ENCODE measurements around the gene SMAD3.
A peak's percentile ranks its signal among the peaks of the same experiment; 100 is the strongest.
"Not testable (repeated sequence)": the region's sequence is repeated elsewhere in the genome, so short reads cannot be mapped to it uniquely, and the experiment has no call there.

Gene SMAD3

DNA sequence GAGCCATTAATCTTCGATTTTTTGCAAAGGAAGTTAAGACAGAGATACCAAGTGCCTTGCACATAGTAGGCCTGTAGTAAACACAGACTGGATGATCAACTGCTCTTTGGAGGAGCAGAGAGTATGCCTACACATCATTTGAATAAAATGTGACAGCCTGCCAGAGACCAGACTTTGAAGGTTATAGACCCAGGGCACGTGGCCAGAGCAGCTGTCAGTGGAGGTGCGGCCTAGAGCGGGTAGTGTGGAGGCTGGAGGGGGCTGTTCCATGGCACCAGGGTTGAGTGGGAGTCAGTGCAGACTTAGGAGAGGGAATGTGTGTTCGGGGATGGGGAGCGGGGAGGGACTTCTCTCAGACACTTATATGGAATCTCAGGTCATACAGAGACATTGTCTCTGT is 80.8 kb downstream of the SMAD3 start:
- peak; percentile 84 for DNase-seq

DNA sequence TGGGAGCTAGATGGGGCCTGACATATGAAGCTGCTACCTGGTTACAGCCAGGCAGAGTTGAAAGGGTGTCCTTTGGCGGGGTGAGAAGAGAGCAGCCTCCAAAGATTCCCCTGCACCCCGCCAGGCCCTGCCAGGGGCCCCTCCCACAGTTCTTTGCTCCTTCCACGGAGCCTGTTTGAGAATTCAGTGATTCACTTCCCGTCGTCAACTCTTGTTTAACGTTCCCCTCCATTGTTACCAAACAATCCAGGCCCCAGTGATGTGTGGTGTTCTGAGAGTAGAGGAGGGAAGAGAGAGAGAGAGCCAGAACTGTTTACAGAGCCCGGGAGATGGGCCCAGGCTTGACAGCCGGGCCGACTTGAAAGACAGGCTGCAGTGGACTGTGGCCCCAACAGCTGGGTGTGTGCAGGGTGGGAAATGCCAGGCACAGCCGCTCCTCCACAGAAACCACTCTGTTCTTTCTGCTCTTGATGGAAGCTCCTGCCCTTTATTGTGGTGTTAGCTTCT is 81.5 kb downstream of the SMAD3 start:
- peak; percentile 43 for DNase-seq

DNA sequence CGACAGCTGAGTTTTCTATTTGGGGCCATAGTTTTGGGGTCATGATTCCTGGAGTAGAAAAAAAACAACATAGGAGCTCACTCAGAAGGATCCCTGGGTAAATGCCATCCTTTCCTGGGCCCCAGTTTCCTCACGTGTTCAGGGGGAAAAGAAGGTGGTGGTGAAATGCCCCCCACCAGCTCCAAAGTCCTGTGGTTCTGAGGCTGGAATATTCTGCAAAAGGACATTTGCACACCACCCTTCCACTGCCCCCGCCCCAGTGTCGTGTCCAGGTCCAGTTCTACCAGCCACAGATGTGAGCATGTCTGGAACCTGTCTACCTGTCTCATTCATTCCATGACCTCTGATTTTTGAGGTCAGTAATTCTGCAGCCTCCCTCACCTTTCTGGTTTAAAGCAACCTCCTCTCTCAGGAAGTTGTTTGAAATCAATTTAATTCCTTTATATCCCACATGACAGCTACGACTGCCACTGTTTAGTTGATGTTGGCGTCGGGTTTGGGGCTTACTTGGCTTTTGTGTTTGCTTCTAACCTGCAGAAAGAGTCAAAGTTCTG is 82.1 kb downstream of the SMAD3 start:
- no peak for DNase-seq

DNA sequence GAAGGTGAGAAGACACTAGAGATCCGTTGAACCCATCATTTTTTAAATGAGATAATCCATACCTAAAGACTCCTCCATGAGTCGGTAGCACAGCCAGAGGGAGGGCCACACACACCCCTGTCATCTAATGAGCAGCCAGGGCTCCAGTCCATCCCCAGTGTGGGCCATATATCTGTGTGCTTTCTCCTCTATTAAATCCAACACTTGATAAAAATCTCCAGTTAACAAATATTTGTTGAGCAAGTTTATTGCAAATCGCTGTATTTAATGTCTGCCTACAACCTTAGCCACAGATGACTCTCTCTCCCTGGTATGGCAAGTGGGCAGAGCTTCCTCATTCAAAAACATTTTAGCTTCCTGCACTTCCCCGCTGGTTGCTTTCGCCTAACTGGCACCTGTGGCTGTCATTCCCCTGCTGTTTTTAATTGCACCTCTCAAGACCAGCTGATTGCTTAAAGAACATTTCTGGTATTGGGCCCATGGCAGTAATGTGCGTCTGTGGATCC is 82.8 kb downstream of the SMAD3 start:
- peak; percentile 51 for DNase-seq

DNA sequence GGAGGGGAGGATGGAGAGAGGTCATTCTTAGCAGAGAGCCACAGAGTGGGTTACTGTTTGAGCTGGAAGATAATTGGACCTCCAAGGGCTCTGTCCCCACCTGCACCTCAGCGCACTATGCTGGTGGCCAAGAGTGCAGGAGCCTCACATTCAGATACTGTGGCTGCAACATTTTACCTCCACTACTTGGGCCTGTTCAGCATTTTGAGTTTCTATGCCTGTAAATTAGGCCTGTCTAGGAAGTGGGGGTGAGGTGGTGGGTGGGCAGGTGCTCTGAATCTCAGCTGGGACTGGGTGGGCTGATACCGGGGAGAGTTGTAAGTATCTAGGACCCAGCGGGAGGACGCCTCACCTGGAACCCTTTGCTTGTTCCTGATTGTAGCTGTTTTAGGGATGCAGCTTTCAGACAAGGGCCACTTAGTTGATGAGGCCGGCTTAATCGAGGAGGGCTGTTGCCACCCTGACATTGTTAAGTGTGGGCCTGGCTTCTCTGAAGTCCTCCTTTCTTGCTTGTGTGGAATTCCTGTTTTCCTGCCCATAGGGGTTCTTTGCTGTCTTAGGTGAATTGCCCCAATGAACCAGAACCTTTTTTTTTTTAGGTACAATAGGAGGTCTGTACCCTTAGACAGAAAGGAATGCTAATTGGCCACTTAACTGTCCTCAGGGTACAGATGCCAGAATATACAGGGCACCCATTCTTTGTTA is 83.8 kb downstream of the SMAD3 start:
- no peak for DNase-seq

DNA sequence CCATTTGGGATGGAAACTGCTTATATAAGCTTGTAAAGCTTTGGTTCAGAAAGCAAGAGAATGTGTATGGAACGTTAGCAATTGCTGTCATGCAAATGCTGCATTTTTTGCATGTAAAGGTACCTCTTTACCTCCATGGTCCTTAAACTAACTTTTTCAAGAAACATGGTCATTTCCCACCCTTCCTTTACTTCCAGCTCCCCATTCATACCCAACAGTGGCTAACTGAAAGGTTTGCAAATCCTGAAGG is 84.3 kb downstream of the SMAD3 start:
- DNase-seq = no peak

DNA sequence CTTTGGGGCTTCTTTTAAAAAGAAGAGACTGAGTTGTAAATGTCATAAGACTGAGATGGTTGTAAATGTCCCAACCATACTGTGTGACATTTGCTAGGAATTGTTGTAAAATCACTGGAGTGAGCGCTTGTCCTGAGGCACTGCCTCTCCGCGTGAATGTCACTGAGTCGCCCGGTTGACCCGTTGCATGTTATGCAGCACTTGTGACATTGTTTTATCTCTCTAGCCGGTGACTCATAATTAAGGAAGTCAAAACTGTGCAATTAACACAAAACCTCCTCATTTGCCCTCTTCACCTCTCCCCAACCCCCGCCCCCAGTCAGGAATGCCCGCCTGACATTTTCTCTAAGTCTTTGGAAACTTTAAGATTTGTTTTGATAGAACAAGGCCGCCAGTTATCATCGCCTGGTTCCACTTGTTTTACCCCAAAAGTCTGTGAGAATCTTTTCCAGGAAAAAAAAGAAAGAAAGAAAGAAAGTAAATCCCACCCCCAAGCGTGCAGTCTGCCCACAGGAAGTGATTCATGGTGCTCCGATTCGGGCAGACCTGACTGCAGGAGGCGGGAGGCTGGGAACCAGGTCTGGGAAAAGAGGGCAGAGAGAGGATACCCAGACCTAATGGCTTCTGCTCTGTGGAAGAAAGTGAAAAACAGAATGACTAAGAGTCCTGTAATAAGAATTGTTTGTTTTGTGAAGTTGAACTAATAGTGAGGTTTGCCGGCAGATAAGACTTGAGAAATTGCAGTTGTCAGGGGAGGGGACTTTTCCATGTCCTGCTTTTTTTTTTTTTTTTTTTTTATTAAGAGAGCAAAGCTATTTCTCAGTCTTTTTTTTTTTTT is 84.8 kb downstream of the SMAD3 start:
- peak; percentile 51 for DNase-seq

DNA sequence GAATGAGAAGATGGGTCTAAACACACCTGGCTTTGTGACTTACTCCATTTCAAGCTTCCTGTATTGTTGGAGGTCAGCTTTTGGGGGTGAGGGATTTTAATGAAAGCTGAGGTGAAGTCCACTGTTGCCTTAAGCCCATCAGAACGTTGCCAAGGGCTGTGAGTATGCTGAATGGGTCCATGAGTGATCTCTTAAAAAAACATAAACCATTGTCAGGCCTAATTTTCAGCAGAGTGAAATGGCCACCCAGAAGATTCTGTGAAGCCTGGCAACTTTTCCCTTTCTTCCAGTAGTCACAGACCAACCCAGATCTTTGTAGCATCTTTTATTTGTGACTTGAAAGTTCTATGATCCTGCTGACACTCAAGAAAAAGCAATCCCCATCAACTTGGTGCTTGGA is 87.0 kb downstream of the SMAD3 start:
- no peak for DNase-seq

DNA sequence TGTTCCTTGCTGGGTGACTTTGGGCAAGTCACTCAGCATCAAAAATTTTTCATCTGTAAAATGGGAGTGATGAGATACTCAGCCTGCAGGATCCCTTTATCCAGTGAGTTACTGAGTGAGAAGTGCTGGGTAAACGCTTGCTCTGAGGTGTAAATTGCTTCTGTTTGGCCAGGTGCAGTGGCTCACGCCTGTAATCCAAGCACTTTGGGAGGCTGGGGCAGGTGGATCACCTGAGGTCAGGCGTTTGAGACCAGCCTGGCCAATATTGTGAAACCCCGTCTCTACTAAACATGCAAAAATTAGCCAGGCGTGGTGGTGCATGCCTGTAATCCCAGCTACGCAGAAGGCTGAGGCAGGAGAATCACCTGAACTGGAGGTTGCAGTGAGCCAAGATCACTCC is 87.6 kb downstream of the SMAD3 start:
- not testable (repeated sequence) for DNase-seq

DNA sequence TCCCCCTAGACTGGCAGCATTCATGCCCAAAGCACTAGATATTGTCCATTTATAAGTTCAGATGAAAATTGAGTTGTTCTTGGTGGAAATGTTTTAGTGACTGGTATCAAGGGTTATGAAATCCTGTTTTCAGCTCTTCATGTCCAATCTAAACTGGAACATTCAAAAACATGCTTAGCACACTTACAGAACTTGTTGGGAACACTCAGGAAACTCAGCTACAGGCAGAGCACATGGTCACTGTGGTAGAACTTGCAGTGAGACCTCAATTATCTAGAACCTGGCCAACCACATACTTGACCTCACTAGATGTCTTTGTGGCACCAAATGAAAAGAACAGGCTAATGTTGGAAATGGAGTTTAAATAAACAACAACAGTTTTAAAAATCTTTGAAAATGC is 88.8 kb downstream of the SMAD3 start:
- DNase-seq = no peak

DNA sequence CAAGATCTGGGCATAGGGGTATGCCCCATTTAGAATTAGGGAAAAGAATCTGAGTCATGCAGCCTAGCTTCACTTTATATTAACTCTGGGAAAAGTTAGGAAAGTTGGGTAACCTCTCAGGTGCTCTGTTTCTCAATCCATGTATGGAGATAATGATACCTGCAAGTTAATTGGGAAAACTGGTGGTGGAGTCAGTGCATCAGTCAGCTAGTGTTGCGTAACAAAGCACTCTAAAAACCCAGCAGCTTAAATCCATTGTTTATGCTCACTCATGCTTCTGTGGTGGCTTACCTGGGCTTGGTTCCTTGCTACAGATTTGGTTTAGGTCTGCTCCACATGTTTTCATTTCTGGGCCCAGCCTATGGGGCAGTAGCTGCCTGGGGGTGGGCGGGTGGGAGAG is 91.0 kb downstream of the SMAD3 start:
- no peak for DNase-seq

DNA sequence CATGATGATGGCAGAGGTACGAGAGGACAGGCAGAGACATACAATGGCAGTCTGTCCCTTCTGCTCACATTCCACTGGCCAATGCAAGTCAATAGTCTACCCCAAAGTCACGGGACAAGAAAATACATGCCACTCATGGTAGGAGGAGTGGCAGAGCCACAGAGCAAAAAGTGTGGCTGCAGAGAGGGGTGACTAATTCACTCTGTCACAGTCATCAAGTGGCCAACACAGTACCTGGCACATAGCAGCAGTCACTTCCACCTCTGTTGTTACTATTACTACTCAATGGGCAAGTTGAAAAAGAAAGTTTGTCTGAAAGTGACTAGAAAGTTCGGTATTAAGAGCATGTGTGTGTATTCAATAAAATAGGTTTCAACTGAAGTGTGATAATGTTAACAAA is 91.4 kb downstream of the SMAD3 start:
- no peak for DNase-seq

DNA sequence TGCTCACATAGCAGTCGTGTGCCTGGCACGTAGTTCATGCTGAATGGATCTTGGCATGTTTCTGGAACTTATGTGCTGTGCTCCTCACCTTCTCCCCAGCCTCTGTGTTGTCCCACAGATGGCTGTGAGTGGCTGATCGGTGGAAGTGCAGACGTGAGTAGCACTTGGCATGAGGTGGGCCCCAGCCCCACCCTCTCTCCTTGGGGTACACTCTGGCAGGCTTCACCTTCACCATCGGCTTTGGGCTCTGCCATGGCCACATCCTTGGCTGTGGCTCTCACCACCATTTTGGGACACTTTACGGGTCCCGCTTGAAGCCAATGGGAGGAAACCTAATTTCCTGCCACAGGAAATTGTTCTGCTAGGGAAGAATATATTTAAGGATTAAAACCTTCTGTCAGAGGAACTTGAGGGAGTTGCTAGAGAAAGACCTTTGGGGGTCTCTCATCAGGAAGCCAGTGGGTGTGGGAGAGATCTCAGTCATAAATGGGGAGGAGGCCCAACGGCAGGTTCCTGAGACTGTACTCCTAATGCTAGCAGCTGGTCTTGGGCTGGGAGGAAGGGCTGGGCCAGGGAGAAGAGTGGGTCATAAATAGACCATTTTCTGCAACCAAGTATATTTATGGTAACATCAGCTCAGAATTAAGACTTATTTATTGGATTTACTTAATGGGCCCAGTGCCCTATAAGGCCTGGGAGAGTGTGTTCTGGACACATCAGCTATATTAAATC is 92.3 kb downstream of the SMAD3 start:
- peak; percentile 61 for DNase-seq

DNA sequence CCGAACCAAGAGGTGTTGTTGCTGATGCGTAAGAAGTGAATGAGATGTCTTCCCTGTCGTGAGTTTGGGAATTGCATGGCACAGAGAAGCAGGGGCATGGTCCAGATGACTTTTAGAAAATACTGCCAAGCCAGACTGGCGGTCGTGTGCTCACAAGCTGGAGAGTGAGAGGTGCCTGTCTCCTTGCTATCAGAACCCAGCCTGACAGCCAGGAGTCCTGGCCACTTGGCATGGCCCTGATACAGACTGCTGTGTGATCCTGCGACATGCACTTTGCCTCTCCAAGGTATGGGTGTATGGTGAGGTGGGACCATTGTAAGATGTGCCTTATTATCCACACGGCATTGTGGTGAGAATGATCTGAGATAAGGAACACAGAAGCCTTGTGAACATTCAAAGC is 93.0 kb downstream of the SMAD3 start:
- DNase-seq = no peak

DNA sequence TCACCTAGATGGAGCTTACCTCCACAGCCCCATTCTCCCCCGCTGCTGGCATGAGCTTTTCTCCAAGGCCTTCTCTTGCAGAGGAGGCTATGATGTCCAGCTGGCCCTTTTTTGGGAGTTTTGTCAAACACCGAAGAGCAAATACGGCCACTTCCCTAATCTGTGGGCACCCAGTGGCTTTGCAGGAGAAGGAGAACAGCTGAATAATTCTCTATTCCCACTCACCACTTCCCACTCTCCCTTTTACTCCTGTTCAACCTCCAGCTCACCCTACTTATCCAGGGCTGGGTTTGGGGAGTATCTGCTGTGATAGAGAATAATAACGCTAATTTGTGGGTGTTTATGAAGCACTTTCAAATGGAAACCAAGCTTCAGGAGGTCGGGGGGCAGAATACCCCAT is 96.0 kb downstream of the SMAD3 start:
- no peak for DNase-seq

DNA sequence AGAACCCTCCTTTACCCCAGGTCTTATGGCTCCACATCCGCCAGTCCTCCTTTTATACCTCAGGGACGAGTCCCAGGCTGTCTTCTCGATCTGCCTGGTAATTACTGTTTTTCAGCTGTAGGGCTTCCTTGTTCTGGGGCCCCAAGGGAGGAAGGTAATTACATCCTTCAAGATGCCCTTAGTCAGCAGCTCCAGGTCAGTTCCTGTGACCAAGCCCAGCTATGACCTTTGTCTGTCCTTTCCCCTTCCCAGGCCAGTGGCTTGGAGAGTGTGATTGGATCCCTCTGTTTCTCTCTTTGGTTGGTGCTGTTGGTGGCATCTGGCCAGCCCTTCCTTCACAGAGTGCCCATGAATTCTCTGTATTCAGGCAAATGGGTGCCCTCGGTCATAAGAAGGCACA is 96.5 kb downstream of the SMAD3 start:
- DNase-seq = no peak

DNA sequence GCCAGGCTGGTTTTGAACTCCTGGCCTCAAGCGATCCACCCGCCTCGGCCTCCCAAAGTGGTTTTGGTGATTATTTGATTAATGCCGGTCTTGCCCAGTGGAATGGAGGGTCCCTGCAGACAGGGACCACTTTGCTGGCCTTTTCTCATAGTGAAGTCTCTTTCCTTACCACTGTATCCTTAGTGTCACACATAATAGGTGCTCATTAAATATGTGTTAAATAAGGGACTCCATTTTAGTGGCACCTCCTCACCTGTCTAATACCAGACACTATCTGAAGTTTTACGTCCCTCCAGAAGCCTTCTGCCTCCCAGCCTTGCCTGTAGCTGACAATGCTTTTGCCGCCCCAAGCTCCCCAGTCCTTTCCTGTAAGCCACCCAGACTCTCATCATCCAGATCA is 97.8 kb downstream of the SMAD3 start:
- DNase-seq = no peak

DNA sequence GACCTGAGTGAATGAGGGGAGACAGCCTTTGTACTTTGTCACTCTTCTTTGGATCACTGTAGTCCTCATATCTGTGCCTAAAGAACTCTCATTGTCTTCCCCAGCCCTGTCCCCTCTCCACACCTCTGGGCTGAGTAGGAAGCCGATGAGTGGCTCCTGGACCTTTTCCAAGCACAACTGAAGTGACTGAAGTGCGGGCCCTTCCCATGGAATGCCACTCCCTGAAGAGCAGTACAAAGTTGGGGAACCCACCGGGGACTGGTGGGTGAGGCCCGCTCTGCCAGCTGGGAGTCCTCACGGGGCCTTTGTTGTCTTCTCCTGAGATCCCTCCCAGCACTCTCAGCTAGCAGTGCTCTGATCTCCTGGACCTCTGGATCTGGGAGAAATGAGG is 99.0 kb downstream of the SMAD3 start:
- no peak for DNase-seq

DNA sequence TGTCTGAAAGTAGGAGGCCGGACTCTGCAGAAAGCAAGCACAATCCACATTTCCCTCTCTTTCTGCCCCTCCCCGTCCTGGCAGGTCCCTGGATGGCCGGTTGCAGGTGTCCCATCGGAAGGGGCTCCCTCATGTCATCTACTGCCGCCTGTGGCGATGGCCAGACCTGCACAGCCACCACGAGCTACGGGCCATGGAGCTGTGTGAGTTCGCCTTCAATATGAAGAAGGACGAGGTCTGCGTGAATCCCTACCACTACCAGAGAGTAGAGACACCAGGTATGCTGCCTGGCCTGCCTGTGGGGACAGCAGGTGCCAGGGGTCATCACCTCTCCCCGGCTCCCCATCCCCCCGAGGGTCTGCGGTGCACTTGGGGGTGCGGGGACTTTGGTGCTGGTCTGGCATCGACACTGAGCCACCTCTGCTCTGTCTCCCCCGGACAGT is 99.4 kb downstream of the SMAD3 start:
- DNase-seq = no peak

DNA sequence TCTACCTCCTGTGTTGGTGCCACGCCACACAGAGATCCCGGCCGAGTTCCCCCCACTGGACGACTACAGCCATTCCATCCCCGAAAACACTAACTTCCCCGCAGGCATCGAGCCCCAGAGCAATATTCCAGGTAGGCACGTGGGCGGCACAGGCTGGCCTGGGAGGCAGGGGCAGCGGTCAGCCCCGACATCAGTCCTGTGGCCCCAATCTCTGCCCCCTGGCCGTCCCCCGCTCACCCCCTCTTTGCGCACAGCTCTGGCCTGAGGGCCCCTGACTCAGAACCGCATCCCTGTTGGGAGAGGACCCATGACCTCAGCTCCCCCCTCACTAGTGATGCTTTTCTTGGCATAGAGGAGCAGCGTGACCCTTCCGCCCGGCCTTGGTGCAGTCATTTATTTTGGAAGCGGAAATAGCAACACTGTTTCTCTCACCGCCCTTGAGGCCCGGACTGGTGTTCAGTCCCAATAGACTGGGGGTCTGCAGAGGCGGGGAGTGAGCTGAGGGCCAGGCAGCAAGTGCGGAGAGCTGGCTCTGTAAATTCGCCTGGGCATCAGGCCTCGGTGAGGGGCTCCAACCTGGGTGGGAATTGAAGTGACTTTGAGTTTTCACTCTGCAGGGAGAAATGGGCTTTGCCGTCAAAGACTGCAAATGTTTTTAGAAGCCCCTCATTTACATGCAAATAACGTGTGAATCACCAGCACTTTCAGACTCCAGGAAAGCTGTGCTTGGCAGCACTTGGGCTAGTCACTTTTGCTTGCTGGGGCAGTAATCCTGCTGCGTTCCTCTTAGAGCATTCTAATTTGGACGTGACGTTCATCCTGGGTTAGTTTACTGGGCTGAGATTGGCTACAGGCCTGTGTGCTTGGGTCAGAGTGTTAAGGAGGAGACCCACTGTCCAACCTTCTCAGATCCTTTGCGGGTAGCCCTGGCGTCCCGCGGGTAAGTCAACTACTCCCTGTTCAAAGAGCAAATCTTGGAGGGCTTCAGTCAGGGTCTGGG is 100.2 kb downstream of the SMAD3 start:
- DNase-seq = no peak

DNA sequence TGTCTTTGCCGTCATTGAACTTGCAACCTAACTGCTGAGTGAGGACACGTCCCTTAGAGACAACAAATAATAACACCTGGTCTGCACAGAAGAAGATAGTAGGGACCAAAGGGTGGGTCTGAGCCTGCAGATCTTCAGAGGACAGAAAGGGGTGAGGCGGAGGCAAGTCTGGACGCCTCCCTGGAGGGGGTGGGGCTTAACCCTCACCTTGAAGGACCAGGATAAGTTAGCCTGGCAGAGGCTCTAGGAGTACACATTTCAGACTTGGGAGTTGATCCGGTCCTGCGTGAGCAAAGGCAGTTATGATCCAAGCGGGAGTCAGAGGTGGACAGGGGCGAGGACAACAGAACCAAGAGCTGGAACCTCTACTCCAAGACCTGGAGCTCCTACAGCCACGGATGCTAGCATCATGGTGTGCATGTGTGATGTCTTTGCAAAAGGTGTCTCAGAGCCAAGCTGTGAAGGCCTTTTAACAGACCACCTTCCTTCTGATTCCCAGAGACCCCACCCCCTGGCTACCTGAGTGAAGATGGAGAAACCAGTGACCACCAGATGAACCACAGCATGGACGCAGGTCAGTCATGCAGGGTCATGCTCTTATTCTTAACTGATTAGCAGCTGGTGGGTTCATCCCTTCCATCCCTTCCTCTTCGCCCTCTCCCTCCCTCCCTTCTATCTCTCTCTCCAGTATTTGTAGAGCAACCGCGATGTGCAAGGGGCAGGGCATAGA is 101.0 kb downstream of the SMAD3 start:
- no peak for DNase-seq

Measured in femur (tissue), 1 donor.